HepG2 (cell line): ENCODE data around the gene PIP4K2B. TPM values are rescaled to one million over a fixed set of nuclear protein-coding genes. Genes with fewer than 3 reads are reported as not detected.

ENCODE experiments used
- AGO1 ChIP-seq: fragments of 200-400 bp; formaldehyde crosslinking; IDR thresholded peaks from 2 replicates; pipeline ENCODE4 v1.6.1; 2017; ENCODE audit warnings: mild to moderate bottlenecking, low read depth, low read length, moderate library complexity; ENCODE audit not compliant: poor library complexity, severe bottlenecking
- JDP2 ChIP-seq: sonication (generic); formaldehyde crosslinking; IDR thresholded peaks from 2 replicates; pipeline ENCODE4 v1.8.1; 2022; ENCODE audit warnings: missing genetic modification reagents, borderline replicate concordance
- MED1 ChIP-seq: sonication (generic); formaldehyde crosslinking; IDR thresholded peaks from 2 replicates; pipeline ENCODE4 v1.4.0; 2020; ENCODE audit warnings: missing genetic modification reagents
- MTF2 ChIP-seq: sonication (generic); formaldehyde crosslinking; IDR thresholded peaks from 2 replicates; pipeline ENCODE4 v1.5.0; 2020; ENCODE audit warnings: missing genetic modification reagents, borderline replicate concordance
- NRL ChIP-seq: sonication (generic); formaldehyde crosslinking; IDR thresholded peaks from 2 replicates; pipeline ENCODE4 v1.5.0; 2020; ENCODE audit warnings: missing genetic modification reagents, mild to moderate bottlenecking, moderate library complexity, borderline replicate concordance
- PTBP1 ChIP-seq: fragments of 200-400 bp; formaldehyde crosslinking; IDR thresholded peaks from 2 replicates; pipeline ENCODE4 v1.6.1; 2018; ENCODE audit warnings: low read length, low read depth; ENCODE audit not compliant: poor library complexity, severe bottlenecking
- RBAK ChIP-seq: sonication (generic); formaldehyde crosslinking; IDR thresholded peaks from 2 replicates; pipeline ENCODE4 v1.5.1; 2020; ENCODE audit warnings: mild to moderate bottlenecking, missing genetic modification reagents
- SIN3B ChIP-seq: fragments of 150-350 bp; IDR thresholded peaks from 2 replicates; pipeline ENCODE4 v1.6.1; 2014; ENCODE audit warnings: low read length
- SNAPC5 ChIP-seq: sonication (generic); formaldehyde crosslinking; IDR thresholded peaks from 2 replicates; pipeline ENCODE4 v1.8.1; 2023; ENCODE audit warnings: mild to moderate bottlenecking, missing genetic modification reagents, borderline replicate concordance
- THRA ChIP-seq: sonication (generic); formaldehyde crosslinking; IDR thresholded peaks from 2 replicates; pipeline ENCODE4 v1.4.0; 2020; ENCODE audit warnings: missing genetic modification reagents, borderline replicate concordance
- ZEB1 ChIP-seq: IDR thresholded peaks from 2 replicates; pipeline ENCODE4 v1.6.1; 2012; ENCODE audit warnings: mild to moderate bottlenecking, low read depth, inconsistent platforms; ENCODE audit not compliant: insufficient replicate concordance
- ZNF225 ChIP-seq: sonication (generic); formaldehyde crosslinking; IDR thresholded peaks from 2 replicates; pipeline ENCODE4 v1.4.0; 2020; ENCODE audit warnings: mild to moderate bottlenecking, missing genetic modification reagents
- ZNF766 ChIP-seq: sonication (generic); formaldehyde crosslinking; IDR thresholded peaks from 2 replicates; pipeline ENCODE4 v1.5.0; 2020; ENCODE audit warnings: missing genetic modification reagents, borderline replicate concordance
- ZNF816 ChIP-seq: sonication (generic); formaldehyde crosslinking; IDR thresholded peaks from 2 replicates; pipeline ENCODE4 v1.8.0; 2022; ENCODE audit warnings: missing genetic modification reagents, mild to moderate bottlenecking, borderline replicate concordance
- polyA plus RNA-seq, 8 experiments: library from polyadenylated mRNA; depleted of rRNA in 3 of 8; stranded (reverse) in 7 of 8; unstranded in 1 of 8; fragments of >200 nt; fragmentation: Illumina TruSeq in 4 of 8; extraction: Trizol in 4 of 8; gene quantifications; 2 replicates each; pipeline versions ENCODE4 v1.2.1 to v1.2.3, GENCODE V29; 2011 to 2016; ENCODE audit warnings: low read depth in 4 of 8, missing spikeins in 1 of 8, mixed read lengths in 1 of 8; ENCODE audit not compliant: insufficient read depth in 1 of 8
- total RNA-seq, 5 experiments: library from RNA; depleted of rRNA; stranded (reverse); fragments of >200 nt; fragmentation: Illumina TruSeq; extraction: Trizol; gene quantifications; 2 replicates each; pipeline ENCODE4 v1.2.3, GENCODE V29; 2016; ENCODE audit warnings: low read depth in 1 of 5
- TF ChIP-seq, protein P1 (sequence below): sonication (generic); formaldehyde crosslinking; IDR thresholded peaks from 2 replicates; pipeline ENCODE4 v1.5.0; 2020; ENCODE audit warnings: mild to moderate bottlenecking, missing genetic modification reagents
- TF ChIP-seq, protein P2 (sequence below): sonication (generic); formaldehyde crosslinking; IDR thresholded peaks from 2 replicates; pipeline ENCODE4 v1.4.0; 2020; ENCODE audit warnings: missing genetic modification reagents
- TF ChIP-seq, protein P3 (sequence below): IDR thresholded peaks from 2 replicates; pipeline ENCODE4 v1.6.1; 2012; ENCODE audit warnings: low read depth, low read length, improper control_type of control experiment
- TF ChIP-seq, protein P4 (sequence below): IDR thresholded peaks from 2 replicates; pipeline ENCODE4 v1.6.1; 2012; ENCODE audit warnings: low read length, improper control_type of control experiment

The PIP4K2B gene
- total and polyA plus RNA-seq, 2 of the 13 experiments (the other 11 are each of a cell fraction or from before 2014, with no cell fraction given), result 20.4 to 54.0 TPM

GRCh38 chr17:38746849-38747462 lies 52.4 kb downstream of the PIP4K2B start (continued):
- TF ChIP-seq THRA (CRISPR knock-in tag), result no peak
- TF ChIP-seq MTF2 (CRISPR knock-in tag), result no peak
- no peak for TF ChIP-seq PTBP1
- TF ChIP-seq SNAPC5 (CRISPR knock-in tag), result no peak
- TF ChIP-seq, protein P1, sequence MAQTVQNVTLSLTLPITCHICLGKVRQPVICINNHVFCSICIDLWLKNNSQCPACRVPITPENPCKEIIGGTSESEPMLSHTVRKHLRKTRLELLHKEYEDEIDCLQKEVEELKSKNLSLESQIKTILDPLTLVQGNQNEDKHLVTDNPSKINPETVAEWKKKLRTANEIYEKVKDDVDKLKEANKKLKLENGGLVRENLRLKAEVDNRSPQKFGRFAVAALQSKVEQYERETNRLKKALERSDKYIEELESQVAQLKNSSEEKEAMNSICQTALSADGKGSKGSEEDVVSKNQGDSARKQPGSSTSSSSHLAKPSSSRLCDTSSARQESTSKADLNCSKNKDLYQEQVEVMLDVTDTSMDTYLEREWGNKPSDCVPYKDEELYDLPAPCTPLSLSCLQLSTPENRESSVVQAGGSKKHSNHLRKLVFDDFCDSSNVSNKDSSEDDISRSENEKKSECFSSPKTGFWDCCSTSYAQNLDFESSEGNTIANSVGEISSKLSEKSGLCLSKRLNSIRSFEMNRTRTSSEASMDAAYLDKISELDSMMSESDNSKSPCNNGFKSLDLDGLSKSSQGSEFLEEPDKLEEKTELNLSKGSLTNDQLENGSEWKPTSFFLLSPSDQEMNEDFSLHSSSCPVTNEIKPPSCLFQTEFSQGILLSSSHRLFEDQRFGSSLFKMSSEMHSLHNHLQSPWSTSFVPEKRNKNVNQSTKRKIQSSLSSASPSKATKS (CRISPR knock-in tag), result no peak
- TF ChIP-seq, protein P2, sequence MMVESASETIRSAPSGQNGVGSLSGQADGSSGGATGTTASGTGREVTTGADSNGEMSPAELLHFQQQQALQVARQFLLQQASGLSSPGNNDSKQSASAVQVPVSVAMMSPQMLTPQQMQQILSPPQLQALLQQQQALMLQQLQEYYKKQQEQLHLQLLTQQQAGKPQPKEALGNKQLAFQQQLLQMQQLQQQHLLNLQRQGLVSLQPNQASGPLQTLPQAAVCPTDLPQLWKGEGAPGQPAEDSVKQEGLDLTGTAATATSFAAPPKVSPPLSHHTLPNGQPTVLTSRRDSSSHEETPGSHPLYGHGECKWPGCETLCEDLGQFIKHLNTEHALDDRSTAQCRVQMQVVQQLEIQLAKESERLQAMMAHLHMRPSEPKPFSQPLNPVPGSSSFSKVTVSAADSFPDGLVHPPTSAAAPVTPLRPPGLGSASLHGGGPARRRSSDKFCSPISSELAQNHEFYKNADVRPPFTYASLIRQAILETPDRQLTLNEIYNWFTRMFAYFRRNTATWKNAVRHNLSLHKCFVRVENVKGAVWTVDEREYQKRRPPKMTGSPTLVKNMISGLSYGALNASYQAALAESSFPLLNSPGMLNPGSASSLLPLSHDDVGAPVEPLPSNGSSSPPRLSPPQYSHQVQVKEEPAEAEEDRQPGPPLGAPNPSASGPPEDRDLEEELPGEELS (CRISPR knock-in tag), result no peak
- TF ChIP-seq ZNF766 (CRISPR knock-in tag), result 0 out of 2 replicates have a peak, but pooled peaks have one; percentile 10
- no peak for TF ChIP-seq AGO1
- no peak for TF ChIP-seq ZNF816 (CRISPR knock-in tag)
- TF ChIP-seq SIN3B, result no peak
- TF ChIP-seq, protein P3, sequence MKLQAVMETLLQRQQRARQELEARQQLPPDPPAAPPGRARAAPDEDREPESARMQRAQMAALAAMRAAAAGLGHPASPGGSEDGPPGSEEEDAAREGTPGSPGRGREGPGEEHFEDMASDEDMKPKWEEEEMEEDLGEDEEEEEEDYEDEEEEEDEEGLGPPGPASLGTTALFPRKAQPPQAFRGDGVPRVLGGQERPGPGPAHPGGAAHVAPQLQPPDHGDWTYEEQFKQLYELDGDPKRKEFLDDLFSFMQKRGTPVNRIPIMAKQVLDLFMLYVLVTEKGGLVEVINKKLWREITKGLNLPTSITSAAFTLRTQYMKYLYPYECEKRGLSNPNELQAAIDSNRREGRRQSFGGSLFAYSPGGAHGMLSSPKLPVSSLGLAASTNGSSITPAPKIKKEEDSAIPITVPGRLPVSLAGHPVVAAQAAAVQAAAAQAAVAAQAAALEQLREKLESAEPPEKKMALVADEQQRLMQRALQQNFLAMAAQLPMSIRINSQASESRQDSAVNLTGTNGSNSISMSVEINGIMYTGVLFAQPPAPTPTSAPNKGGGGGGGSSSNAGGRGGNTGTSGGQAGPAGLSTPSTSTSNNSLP, result no peak
- no peak for TF ChIP-seq MED1 (CRISPR knock-in tag)
- TF ChIP-seq, protein P4, sequence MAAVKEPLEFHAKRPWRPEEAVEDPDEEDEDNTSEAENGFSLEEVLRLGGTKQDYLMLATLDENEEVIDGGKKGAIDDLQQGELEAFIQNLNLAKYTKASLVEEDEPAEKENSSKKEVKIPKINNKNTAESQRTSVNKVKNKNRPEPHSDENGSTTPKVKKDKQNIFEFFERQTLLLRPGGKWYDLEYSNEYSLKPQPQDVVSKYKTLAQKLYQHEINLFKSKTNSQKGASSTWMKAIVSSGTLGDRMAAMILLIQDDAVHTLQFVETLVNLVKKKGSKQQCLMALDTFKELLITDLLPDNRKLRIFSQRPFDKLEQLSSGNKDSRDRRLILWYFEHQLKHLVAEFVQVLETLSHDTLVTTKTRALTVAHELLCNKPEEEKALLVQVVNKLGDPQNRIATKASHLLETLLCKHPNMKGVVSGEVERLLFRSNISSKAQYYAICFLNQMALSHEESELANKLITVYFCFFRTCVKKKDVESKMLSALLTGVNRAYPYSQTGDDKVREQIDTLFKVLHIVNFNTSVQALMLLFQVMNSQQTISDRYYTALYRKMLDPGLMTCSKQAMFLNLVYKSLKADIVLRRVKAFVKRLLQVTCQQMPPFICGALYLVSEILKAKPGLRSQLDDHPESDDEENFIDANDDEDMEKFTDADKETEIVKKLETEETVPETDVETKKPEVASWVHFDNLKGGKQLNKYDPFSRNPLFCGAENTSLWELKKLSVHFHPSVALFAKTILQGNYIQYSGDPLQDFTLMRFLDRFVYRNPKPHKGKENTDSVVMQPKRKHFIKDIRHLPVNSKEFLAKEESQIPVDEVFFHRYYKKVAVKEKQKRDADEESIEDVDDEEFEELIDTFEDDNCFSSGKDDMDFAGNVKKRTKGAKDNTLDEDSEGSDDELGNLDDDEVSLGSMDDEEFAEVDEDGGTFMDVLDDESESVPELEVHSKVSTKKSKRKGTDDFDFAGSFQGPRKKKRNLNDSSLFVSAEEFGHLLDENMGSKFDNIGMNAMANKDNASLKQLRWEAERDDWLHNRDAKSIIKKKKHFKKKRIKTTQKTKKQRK, result no peak
- TF ChIP-seq JDP2 (CRISPR knock-in tag), result no peak
- TF ChIP-seq ZNF225 (CRISPR knock-in tag), result no peak
- 0 out of 2 replicates have a peak, but pooled peaks have one; percentile 24 for TF ChIP-seq NRL (CRISPR knock-in tag)
- TF ChIP-seq ZEB1, result no peak
- no peak for TF ChIP-seq RBAK (CRISPR knock-in tag)
